GM12875 (cell line): Measurements from ENCODE around the gene CPT1B.

Experiments
- H3K4me3 ChIP-seq: one replicate; pipeline ENCODE4 v1.5.1; 2011; ENCODE audit warnings: low read depth, low read length, control low read depth
- CTCF ChIP-seq: IDR thresholded peaks from 2 replicates; pipeline ENCODE4 v1.5.1; 2011; ENCODE audit warnings: low read depth, mild to moderate bottlenecking, control low read depth, inconsistent platforms, low read length, moderate library complexity, borderline replicate concordance; ENCODE audit not compliant: insufficient read depth

The CPT1B gene

GRCh38 chr22:50564289-50564688 lies 13.9 kb downstream of the CPT1B start:
- no peak overlapping the region for H3K4me3 ChIP-seq
- TF ChIP-seq CTCF = no peak

DNA sequence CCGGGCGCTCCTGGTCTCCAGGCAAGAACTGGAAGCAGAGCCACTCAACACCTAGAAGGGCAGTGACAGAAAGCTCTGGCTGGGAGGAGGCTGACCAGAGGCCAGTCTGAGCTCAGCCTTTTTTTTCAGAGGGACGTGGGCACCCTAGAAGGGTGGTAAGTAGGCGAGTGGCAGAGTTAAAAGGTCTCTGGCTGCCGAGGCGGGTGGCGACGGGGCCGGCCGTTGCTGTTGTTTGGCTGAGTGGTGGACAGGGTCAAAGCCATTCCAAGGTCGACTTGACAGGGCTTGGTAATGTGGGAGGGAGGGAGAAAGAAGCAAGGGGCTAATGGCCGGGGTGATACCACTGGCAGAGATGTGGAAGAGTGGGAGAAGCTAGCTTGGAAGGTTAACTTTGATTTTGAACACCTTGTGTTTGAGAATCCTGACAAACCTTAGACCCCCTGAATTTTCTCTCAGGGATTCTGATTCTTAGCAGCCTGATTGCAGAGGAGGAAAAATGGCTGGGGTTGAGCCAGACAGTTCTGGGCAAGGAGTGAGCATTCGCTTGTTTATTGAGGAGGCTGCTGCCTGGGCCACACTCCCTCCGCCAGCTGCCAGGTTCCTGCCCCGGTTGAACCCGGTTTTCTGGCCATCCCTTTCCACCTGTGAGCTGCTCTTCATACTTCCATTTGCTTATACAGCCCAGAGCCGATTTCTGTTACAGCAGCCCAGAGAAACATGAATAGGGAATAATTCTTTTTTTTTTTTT lies 14.6 kb downstream of the CPT1B start:
- H3K4me3 ChIP-seq = peak overlapping the region; percentile 63
- no peak for TF ChIP-seq CTCF

GRCh38 chr22:50562523-50563412 lies 15.5 kb downstream of the CPT1B start, which contains the start of gene SYCE3:
SYCE3 (minus strand) TSS chr22:50562919; CDS start chr22:50556405, 6,514 bp downstream.
- TF ChIP-seq CTCF = peak; percentile 98
- peak within 1 kb of the TSS; percentile 63 for H3K4me3 ChIP-seq

GRCh38 chr22:50561401-50562358 lies 16.5 kb downstream of the CPT1B start:
- TF ChIP-seq CTCF = no peak
- no peak overlapping the region for H3K4me3 ChIP-seq

GRCh38 chr22:50560034-50560433 lies 18.2 kb downstream of the CPT1B start:
- TF ChIP-seq CTCF = no peak
- no peak overlapping the region for H3K4me3 ChIP-seq

DNA sequence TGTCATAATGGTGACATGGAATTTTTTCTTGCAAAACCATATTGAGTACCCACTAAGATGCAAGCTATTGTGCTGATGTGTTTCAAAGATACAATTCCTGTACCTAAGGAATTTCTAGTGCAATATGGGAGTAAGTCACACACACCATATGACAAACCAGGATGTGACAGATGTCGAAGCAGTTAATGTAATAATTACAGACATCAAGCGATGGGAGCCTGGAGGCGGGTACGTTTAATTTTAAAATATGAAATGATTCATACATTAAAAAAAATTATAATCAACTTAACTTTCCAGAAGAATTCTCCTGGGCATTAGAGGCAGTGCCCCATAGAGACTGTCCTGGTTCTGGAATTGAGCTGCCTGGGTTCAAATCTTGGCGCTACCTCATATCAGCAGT lies 21.5 kb downstream of the CPT1B start:
- H3K4me3 ChIP-seq = no peak overlapping the region
- no peak for TF ChIP-seq CTCF
